CD4-positive, alpha-beta memory T cell (primary cell): ENCODE measurements around the gene NT5DC1. TPM values are rescaled to one million over a fixed set of nuclear protein-coding genes. Genes with fewer than 3 reads are reported as not detected.

Experiments
- CTCF ChIA-PET: fragments of 350-600 bp; sonication (Branson Sonifier 250); formaldehyde crosslinking; loops from one replicate; lab custom pipeline; 2021; ENCODE audit warnings: inconsistent platforms; ENCODE audit not compliant: partially characterized antibody; lab: Charles Lee
- POLR2A ChIA-PET: fragments of 350-600 bp; sonication (Branson Sonifier 250); formaldehyde crosslinking; loops from one replicate; lab custom pipeline; 2021; ENCODE audit not compliant: partially characterized antibody; lab: Charles Lee
- DNase-seq, 5 donors: peaks; one replicate each; pipeline versions ENCODE4 v3.0.0 to v3.0.0-alpha.2; 2020 to 2022; ENCODE audit warnings: mixed read lengths in 1 of 5
- H3K27ac ChIP-seq: one replicate; pipeline ENCODE4 v1.7.0; 2013; ENCODE audit warnings: low read depth, low read length
- H3K27me3 ChIP-seq: 2 replicates; pipeline ENCODE4 v1.7.0; 2013; ENCODE audit warnings: mild to moderate bottlenecking, low read length, moderate library complexity; ENCODE audit not compliant: insufficient read depth
- H3K36me3 ChIP-seq: 2 replicates; pipeline ENCODE4 v1.7.0; 2013; ENCODE audit warnings: mild to moderate bottlenecking, low read length, moderate library complexity; ENCODE audit not compliant: insufficient read depth
- H3K4me1 ChIP-seq: 2 replicates; pipeline ENCODE4 v1.7.0; 2013; ENCODE audit warnings: mild to moderate bottlenecking, low read length, moderate library complexity; ENCODE audit not compliant: insufficient read depth
- H3K4me3 ChIP-seq, 2 donors: one replicate each; pipeline ENCODE4 v1.7.0; 2013; ENCODE audit warnings: low read length in 2 of 2, mild to moderate bottlenecking in 1 of 2
- H3K9me3 ChIP-seq, 2 donors: one replicate each; pipeline ENCODE4 v1.7.0; 2013; ENCODE audit warnings: low read length in 2 of 2, control low read depth in 1 of 2; ENCODE audit not compliant: control insufficient read depth in 1 of 2
- H3K27ac Mint-ChIP-seq, 7 donors: one replicate each; pipeline ENCODE4 v1.8.0; 2020 to 2021; ENCODE audit warnings: mixed read lengths in 7 of 7, mild to moderate bottlenecking in 6 of 7, inconsistent platforms in 3 of 7, moderate library complexity in 3 of 7
- H3K27me3 Mint-ChIP-seq, 2 donors: one replicate each; pipeline ENCODE4 v1.8.0; 2020 to 2021; ENCODE audit warnings: mixed read lengths in 2 of 2
- H3K36me3 Mint-ChIP-seq, 2 donors: one replicate each; pipeline ENCODE4 v1.8.0; 2020 to 2021; ENCODE audit warnings: mixed read lengths in 2 of 2, inconsistent platforms in 1 of 2, mild to moderate bottlenecking in 1 of 2
- H3K4me1 Mint-ChIP-seq, 4 donors: one replicate each; pipeline ENCODE4 v1.8.0; 2020 to 2021; ENCODE audit warnings: mixed read lengths in 4 of 4, mild to moderate bottlenecking in 1 of 4
- H3K4me3 Mint-ChIP-seq, 8 donors: one replicate each; pipeline ENCODE4 v1.8.0; 2020 to 2021; ENCODE audit warnings: mixed read lengths in 8 of 8, mild to moderate bottlenecking in 7 of 8, moderate library complexity in 6 of 8, inconsistent platforms in 3 of 8
- H3K9me3 Mint-ChIP-seq, 8 donors: one replicate each; pipeline ENCODE4 v1.8.0; 2020 to 2021; ENCODE audit warnings: mixed read lengths in 8 of 8, mild to moderate bottlenecking in 5 of 8, inconsistent platforms in 3 of 8, moderate library complexity in 1 of 8
- intact Hi-C: fragments of 100-400 bp; cut with micrococcal nuclease; formaldehyde crosslinking; loops from one replicate; pipeline ENCODE4 v1.15.1; 2023
- polyA plus RNA-seq, 2 donors: library from polyadenylated mRNA; unstranded; fragments of 300-500 nt; fragmentation: Illumina TruSeq; gene quantifications; one replicate each; pipeline ENCODE4 v1.2.3, GENCODE V29; 2021
- total RNA-seq, 2 experiments: library from RNA; stranded (reverse); gene quantifications; one replicate each; pipeline ENCODE4 v1.2.3, GENCODE V29; 2021

Gene NT5DC1
- total and polyA plus RNA-seq, 4 experiments from 2014 or later, result 50.5 to 78.4 (median 58.3) TPM

DNA sequence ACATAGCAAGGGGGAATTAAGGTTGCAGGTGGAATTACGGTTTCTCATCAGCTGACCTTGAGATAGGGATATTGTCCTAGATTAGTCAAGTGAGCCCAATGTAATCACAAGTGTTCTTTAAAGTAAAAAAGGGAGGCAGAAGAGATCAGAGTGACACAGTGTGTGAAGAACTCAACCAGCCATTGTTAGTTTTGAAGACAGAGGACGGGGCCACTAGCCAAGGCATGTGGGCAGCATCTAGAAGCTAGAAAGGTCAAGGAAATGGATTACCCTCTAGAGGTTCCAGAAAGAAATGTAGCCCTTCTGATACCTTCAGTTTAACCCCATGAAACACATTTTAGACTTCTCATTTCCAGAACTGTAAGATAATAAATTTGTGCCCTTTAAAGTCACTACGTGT, 197.6 kb downstream of the NT5DC1 start:
- Histone ChIP-seq H3K27me3 (no peaks in the 10 kb centered on the region), H3K4me3 (no peak overlapping the region), H3K9me3 (no peaks in the 10 kb centered on the region), H3K4me1 (no peaks in the 10 kb centered on the region), H3K36me3 (no peaks in the 10 kb centered on the region), H3K27ac (no peak overlapping the region)
- POLR2A ChIA-PET, result no interaction called here
- no peak for DNase-seq
- Mint-ChIP-seq H3K27me3 (no peaks in the 10 kb centered on the region), H3K27ac (no peak overlapping the region), H3K4me1 (no peaks in the 10 kb centered on the region), H3K36me3 (peaks cover 0 to 15% of the 10 kb centered on the region in 2 donors), H3K4me3 (no peak overlapping the region), H3K9me3 (peaks cover 0 to 8% (median 4%) of the 10 kb centered on the region in 8 donors)
- intact Hi-C loops, result no loop called here
- CTCF ChIA-PET, result interaction anchor here (0.8 to 2.6 kb wide), 3 partner anchors 9 to 236 kb away, joined by 3 to 10 read pairs (median 3); no protein-coding TSS in a partner anchor

DNA sequence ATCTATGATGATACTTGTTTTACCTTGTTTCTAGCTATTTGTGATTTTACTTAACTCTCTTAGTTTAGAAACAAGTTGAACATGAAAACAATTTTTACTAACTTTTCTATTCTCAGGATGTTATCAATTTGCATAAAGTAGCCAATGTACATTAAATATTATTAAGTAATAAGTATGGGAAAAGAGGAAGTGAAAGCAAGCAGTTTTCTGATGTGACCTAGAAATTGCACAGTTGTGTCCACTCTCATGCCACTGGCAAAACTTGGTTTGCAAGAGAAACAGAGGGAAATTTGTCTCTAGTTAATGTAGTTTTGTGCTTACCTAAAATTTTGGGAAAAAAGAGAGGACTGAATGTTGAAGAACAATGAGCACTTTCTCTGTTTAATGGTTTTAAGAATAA, 198.3 kb downstream of the NT5DC1 start:
- no peak overlapping the region for H3K27ac Mint-ChIP-seq
- ChIA-PET CTCF (interaction anchor here (0.8 to 2.6 kb wide), 3 partner anchors 10 to 235 kb away, joined by 3 to 10 read pairs (median 3); no protein-coding TSS in a partner anchor), POLR2A (no interaction called here)
- intact Hi-C loops, result no loop called here
- H3K27ac ChIP-seq, result no peak overlapping the region
- no peak overlapping the region for H3K4me3 Mint-ChIP-seq
- DNase-seq, result no peak
- no peaks in the 10 kb centered on the region for H3K27me3 ChIP-seq
- no peaks in the 10 kb centered on the region for H3K4me1 ChIP-seq
- no peaks in the 10 kb centered on the region for H3K9me3 ChIP-seq
- H3K4me3 ChIP-seq, result no peak overlapping the region
- H3K36me3 Mint-ChIP-seq, result peaks cover 0 to 15% of the 10 kb centered on the region in 2 donors
- no peaks in the 10 kb centered on the region for H3K27me3 Mint-ChIP-seq
- no peaks in the 10 kb centered on the region for H3K4me1 Mint-ChIP-seq
- H3K9me3 Mint-ChIP-seq, result peaks cover 0 to 8% (median 4%) of the 10 kb centered on the region in 8 donors
- no peaks in the 10 kb centered on the region for H3K36me3 ChIP-seq

Other genes with a start within 250 kb of the NT5DC1 start
- gene FRK, start 40.0 kb upstream of the NT5DC1 start, total RNA-seq, result not detected
- gene FRK, start 40.0 kb upstream of the NT5DC1 start, polyA plus RNA-seq, result under 1 TPM in 1 of 2 donors, not detected in 1; 0.04 TPM
- gene COL10A1, start 25.3 kb downstream of the NT5DC1 start, total RNA-seq, result not detected
- gene COL10A1, start 25.3 kb downstream of the NT5DC1 start, polyA plus RNA-seq, result not detected
- 10 to 100 TPM; 22.3 to 23.0 TPM for gene TSPYL4, start 153.2 kb downstream of the NT5DC1 start, total RNA-seq
- gene TSPYL4, start 153.2 kb downstream of the NT5DC1 start, polyA plus RNA-seq, result 10 to 100 TPM in 1 of 2 donors, 1 to 10 TPM in 1; 8.0 to 14.8 TPM
- 100 to 1,000 TPM; 107 to 109 TPM for gene TSPYL1, start 179.1 kb downstream of the NT5DC1 start, total RNA-seq
- gene TSPYL1, start 179.1 kb downstream of the NT5DC1 start, polyA plus RNA-seq, result 10 to 100 TPM; 41.8 to 62.0 TPM